DMS53 (cell line): ENCODE measurements around the gene IP6K2.

Experiments
- DNase-seq: peaks from one replicate; lab custom pipeline; 2025; lab: John Stamatoyannopoulos, UW

IP6K2 gene

DNA sequence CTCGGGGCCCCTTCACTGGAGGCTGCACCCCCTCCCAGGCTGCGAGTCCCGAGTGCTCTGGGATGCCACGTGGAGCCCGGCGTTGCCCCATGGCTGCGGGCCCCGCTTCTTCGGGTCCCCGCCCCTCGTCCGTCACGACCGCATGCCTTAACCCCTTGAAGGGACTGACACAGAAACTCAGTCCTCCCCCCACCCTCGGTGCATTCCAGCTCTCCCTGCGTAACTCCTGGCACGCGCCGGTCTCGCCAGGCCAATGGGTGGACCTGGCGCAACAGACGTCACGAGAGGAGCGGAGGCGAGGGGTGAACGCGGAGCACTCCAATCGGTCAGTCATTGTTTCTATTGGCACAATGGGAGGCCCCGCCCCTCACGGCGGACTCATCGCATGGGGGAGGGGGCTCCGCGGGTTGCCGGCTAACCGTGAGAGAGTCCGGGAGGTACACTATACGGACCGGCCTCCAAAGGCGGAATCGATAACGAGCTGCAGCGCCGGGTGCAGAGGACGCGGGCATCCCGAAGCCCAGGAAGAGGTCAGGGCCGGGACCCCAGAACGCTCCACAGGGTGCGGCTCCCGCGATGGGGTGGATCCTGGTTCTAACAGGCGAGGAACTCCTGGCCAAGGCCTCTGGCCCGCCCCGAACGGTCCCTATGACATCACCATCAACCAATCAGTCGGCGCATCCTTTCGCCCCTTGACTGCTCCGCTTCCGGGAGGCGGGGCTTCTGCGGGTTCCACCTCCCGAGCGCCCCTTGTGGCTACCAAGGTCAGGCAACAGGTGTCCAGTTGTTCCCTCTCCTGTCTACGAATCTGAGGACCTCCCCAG is 53.3 kb downstream of the IP6K2 start:
- peak; percentile 96 for DNase-seq

DNA sequence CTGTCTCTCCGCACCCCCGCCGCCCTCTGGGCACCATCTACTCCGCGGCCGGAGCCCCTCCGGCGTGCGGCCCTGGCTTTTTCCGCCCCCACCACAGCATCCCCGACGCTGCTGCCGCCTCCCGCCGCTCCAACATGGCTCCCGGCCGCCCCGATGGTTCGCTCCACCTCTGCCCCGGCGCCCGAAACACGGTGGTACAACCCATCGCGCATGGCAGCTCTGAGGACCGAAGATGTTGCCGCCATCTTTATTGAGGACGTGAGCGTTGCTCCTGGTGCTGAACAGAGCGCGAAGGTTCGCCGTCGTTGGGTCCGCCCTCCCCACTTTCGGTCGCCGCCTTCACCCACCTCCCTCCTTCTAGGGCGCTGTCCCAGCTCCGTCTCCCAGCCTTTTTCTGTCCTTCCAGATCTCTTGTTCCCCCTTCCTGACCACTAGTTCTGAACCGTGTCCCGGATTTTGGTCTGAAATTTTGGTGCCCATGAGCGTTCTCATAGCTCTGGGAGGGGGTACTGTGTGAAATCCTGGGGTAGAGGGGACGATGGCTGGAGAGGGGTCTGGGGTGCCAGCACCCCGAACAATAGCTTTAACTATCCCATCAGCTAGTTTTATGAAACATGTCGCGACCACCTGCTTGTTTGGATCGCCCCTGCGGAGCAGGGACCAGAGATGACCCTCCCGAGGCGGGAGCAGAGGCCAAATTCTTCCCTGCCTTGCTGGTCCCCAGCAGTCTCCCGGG is 54.1 kb downstream of the IP6K2 start, which contains the start of gene CELSR3:
Gene CELSR3 (minus strand): TSS at position 134 of the 736 bp plus-strand sequence. CDS start 252 bp downstream, outside the sequence.
- peak; percentile 88 for DNase-seq

DNA sequence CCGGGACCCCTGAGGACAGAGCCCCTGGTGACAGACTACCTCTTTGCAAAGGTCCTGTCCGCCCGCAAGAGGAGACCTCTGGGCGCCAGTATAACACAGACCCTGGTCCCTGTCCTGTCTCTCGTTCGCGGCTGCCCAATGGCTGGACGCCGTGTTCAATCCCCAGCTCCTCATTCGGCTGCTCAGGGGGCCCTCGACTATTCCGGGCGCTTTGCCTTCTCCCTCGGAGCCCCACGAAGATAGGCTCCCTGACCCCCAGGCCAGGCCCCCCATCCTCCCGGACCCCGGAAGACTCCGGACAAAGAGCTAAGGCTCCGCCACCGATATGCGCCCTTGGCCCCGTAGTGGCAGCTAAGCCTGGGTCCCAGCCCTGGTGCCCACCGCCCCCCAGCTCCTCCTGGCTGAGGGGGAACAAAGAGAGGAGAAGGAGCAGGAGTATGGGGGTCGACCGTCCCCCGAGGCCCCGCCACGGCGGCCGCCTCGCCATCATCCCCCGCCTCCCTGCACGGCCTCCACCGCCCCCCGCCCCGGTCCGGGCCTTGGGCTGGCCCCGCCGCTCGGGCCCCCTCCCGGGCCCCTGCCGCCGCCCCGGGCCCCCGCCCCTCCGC is 54.8 kb downstream of the IP6K2 start:
- DNase-seq = no peak

DNA sequence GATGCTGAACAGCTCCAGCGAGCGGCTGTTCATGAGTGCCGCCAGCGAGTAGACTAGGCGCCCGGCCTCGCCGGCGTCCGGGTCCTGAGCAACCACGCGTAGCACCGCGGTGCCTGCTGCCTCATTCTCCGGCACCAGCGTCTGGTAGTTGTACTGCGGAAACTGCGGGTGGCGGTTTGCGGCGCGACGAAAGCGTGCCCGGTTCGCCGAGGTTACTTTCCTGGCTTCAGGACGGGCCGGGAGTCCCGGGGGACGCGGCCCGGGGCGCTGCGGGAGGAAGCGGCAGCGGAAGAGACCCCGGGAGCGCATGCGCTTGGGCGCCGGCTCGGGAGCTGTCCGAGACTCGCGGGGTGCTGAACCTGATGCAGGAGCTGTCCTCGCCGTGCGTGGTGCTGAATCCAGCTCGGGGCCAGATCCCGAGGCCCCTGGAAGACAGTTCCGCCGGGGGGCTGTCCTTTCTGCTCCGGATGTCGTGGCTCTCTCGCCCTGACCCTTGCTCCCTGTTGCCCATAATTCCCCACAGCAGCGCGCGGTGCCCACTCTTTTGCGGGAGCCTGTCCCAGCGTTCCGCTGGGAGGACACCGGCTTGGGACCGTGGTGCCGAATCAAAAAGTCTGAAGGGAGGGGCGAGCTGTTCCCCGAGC is 55.4 kb downstream of the IP6K2 start:
- no peak for DNase-seq

DNA sequence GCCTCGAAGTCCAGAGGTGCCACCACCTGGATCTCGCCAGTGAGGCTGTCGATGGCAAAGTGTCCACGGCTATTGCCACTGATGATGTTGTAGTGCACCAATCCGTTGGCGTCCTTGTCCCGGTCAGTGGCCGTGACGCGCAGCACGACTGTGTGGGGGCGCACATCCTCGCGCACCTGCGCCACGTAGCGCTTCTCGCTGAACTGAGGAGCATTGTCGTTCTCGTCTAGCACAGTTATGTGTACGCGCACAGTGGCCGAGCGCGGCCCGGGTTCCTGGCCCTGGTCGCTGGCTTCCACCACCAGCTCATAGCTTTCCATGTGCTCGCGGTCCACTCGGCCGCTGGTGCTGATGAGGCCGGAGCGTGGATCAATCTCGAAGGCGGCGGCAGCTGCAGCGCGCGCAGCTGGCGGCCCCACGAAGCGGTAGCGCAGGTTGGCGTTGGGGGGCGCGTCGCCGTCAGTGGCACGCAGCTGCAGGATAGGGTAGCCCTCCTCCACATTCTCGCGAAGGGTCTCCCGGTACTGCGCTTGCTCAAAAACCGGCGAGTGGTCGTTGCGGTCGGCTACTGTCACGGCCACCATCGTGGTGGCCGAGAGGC is 56.1 kb downstream of the IP6K2 start:
- DNase-seq = no peak

DNA sequence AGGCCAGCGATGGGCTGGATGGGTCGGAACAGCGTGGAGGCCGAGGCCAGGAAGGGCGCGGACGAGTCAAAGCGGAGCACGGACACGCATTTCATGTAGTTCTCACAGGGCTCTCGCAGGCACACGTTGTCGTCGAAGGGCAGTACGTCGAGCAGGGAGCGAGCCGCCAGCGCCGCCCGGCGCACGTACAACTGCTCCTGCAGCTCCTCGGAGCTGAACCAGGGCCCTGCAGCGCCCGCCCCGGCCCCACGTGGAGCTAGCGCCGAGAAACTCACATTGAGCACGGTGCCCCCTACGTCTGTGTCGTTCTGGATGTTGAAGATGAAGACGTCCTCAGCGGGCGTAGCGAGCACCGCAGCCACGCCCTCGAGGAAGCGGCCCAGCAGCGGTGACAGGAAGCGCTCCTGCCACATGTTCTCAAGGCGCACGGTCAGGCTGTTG is 60.2 kb downstream of the IP6K2 start:
- DNase-seq = no peak

DNA sequence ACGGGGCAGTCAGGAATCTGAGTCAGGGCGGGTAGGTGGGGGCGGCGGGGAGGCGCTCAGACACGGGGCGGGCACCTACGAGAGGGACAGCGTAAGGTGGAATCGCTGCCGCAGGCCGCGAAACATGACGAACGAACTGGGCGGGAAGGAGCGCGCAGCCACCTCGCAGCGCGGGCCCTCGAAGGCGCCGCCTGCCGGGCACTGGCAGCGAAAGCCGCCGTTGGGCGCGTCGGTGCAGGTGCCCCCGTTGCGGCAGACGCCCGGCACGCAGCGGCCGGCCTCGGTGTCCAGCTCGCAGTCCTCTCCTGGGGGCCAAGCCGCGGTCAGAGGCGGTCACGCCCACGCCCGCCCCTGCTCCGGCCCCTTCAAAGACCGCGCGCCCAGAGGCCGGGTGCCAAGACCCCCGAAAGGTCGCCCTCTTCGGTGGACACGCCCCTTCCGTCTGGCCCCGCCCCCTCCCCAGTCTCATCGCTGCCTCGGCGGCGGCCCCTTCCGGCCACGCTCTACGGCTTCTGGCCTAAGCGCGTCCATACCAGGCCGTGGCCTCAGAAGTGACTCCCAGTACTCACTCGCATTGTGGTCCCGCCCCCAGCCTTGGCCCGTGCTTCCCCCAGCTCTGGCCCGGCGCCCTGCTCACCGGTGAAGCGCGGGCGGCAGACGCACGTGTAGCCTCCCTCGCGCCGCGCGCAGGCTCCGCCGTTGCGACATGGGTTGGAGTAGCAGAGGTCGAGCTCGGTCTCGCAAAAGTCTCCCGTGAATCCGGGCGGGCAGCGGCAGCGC is 60.8 kb downstream of the IP6K2 start:
- DNase-seq = no peak

DNA sequence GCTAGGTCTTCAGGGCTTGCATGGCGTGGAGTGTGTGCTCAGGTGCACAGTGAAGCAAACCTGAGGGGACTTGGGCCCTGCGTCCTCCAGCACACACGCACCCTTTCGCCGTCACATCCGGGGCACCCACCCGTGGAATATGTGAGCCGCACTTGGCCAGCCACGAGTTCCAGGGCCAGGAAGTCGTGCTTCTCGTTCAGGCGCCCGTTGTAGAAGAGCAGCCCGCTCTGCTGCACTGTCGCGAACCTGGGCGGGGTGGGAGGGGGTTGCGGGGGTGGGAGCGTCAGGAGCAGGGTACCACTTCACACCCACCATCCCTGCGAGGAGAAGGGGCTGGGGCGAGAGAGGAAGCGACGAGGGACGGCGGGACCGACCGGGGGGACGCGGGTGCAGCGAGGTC is 61.4 kb downstream of the IP6K2 start:
- no peak for DNase-seq

DNA sequence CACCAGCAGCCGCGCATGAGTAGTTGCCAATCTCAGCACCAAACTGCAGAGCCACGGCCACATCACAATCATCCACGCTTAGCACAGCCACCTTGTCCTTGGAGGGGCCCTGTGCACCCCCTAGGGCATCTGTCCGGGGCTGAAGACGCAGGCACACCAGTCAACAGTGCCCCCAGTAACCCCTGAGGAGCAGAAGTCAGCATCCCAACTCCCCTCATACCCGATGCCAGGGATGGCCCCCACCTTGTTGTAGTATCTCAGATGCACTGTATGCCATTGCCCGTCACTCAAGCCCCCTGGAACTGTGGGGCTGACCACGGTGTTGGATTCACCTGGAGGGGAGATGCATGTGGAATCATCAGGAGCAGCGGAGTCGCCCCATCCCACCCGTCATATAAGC is 62.0 kb downstream of the IP6K2 start:
- DNase-seq = no peak

DNA sequence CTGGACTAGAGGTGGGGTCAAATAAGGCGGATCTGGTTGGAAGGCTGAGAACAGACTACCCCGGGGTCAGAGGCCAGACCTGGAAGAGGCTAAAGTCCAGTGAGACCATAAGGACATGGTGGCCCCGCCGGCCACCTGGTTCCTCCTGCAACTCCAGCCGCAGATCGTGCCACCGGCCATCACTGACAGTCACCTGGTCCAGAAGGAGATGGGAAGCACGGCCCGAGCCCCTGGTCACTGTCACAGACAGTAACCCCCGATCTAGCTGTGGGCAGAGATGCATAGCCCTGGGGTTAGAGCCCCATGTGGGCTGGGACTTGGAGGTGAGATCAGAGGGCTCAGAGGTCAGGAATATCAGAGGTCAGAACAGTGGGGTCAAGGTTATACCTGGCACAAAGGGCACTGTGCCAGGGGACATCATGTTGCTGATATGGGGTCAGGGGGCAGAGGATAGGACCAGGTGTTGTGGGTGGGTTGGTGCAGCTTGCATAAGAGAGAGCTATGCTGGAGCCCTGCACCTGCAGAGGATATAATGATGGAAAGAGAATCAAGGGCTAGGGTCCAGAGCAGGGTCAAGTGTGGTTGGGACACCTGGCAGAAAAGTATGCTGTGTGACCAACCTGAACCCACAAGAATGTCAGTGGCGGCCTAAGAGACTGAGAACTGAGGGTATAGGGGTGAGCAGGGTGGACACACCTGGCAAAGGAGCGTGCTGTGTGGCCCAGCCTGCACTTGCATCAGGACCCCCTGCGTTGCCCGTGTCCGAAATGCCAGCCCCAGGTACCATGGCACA is 63.9 kb downstream of the IP6K2 start:
- no peak for DNase-seq

DNA sequence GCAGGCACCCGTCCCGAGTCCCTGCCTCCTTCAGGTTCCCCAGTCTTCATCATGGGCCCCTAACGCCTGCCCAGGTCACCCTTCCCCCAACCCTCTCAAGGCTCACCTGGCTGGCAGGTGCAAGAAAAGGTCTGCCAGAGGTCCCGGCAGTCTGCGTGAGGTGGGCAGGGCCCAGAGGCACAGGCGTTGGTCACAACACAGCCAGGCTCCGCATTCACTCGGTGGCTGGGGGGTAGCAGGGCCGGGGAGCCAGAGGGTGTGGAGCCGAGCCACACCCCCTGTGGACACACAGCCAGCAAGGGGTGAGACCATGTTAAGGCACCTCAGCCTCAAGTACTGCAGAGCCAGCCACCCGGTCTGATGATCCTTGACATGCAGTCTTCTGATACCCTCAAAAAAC is 65.2 kb downstream of the IP6K2 start:
- DNase-seq = no peak

DNA sequence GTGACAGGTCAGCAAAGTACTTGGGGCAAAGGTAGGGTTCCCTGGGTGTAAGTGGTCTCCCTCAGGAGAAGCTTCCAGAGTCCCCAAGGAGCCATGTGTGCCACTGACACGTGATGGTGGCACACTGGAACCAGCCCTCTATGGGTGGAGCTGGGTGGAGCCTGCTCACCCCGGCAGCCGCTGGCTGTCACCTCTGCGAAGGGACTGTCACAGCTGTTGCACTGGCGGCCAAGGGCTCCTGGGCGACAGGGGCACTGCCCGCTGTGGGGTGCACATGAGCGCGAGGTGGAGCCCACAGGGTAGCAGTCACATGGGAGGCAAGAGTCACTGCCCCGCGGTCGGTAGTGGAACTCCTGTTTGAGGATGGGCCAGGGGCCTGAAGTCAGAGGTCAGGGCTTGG is 66.3 kb downstream of the IP6K2 start:
- DNase-seq = no peak

DNA sequence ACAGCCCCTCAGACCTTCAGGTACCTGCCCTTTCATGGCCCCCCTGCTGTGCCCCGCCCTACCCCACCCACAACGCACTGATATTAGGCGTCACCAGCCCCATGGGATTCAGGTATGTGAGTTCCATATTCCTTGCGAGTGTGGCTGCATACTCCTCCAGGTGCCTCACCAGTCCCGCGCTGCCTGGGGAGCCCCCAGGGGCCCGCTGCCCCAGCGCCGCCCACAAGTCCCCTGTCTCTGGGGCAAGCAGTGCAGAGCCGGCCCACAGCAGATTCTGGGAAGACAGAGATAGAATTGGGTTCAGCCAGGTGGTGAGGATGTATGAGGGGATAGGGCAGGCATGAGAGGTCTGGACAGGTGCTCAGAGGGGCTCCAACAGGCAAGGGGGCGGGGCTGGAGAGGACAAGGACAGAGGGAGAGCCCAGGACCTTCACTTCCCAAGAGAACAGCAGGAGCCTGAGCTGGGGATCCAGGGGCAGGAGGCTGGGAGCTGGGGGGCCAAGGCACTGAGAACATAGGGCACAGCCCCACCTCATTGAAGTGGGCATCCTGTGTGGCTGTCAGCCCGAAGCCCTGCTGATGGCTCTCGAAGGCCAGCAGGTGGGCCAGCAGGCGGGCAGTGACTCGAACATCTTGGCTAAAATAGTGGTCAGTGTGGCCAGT is 68.7 kb downstream of the IP6K2 start:
- no peak for DNase-seq

DNA sequence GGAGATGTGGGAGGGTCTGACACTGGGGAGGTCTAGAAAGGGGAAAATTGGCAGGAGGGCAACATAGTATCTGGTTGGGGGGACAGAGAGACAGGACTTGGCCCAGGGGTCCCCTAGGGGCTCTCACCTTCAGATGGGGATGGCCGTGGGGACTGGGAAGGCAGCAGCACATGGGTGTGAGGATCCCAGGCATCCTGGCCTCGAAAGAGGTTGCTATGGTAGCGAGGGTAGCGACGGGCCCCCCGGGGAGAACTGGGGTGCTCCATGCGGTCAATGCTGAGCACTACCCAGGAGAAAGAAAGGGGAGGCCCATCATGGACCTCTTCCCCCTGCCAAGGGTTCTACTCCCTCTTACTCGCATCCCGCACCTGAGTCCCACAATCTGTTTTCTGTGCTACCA is 69.3 kb downstream of the IP6K2 start:
- DNase-seq = no peak

DNA sequence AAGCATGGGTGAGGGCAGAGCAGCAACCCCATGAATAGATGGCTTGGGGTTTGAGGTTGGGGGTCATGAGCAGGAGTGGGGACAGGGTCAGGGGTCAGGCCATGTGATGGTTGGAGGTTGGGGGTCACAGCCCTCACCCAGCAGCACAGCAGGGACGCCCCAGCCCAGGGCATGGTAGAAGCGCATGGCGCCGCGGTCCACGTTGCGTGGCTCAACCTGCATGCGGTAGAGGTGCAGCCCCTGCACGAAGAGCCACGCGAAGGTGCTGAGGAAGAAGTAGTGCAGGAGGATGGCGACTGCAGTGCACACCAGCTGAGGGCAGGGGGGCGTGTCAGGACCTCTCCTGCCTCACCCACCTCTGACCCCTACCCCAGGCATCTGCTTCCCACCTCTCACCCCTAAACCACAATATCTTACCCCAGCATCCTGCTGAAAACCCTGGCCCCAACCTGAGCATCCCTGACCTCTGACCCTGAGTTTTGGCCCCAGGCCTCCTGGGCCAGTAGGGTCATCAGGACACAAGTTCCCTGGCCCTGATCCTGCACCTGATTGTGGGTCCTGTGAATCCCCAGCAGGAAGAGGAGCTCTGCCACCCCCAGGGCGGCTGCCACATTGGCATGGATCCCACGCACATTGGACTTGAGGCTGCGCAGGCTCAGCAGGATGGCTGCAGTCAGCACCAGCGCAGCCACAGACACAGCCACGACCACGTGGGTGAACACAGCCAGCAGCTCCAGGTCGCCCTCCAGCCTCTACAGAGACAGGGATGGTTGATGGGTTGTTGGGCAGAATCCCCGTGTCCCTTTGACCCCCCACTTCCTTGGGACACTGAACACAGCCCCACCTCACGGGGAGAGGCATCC is 71.9 kb downstream of the IP6K2 start:
- DNase-seq = no peak

DNA sequence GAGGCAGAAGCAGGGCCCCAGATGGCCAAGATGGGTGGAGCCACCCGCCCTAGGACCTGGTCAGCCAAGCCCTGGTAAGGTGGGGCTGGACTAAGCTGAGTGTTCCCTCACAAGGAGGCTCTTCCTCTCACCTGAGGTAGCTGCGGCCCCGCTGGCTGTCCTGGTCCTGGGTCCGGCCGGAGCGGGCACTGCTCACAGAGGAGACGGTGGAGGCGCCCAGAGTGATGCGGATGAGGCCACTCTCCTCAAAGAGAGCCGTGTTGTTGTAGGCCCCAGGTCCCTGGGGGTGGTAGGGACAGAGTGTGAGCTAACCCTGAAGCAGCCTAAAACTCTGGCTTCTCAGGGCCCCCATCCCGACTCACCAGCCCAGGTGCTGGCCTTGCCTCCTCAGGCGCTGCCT is 74.4 kb downstream of the IP6K2 start:
- DNase-seq = no peak

DNA sequence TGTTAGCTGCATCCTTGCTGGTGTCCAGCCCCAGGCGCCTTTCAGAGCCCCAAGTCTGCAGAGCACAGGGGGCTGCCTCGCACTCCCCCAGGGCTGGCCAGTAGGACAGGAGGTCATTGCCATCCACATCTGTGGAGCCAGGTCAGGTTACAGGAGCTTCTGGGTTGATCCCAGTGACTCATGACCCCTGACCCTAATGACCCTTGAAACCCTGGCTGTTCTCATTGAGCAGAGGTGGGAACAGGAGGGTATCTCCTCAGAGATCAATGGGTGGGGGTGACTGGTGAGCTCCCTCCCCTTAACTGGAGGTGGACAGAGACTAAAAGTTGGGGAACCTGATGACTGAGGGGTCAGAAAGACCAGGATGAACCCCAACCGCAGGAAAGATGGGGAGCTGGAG is 75.6 kb downstream of the IP6K2 start:
- DNase-seq = no peak

DNA sequence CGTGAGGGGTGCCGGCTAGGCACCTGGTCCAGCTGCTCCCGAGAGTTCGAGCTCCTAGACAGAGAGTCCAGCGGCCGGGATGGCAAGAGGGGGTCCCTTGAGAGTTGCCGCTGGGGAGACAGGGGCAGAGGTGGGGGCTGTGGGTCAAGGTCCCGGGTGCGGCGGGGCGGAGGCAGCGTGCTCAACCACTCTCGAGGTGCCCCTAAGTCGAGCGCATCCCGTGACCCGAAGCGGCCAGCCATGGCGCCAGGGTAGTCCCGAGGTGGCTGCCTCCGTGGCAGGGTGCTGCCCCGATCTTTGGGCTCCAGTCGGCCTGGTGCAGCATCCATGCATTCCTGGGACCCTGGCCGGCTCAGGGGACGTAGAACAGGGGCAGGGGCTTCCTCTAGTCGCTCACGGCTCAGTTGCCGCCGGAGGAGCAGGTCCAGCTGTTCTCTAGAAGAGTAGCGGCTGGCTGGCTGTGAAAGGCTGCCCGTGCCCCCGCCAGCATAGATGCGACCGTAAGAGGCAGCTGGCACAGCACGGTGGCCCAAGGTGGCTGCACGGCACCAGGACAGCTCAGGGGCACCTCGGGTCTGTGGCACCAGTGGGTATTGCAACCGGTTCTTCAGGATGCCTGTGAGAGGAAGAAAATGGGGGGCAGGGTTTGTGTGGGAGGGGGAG is 76.9 kb downstream of the IP6K2 start:
- DNase-seq = no peak
